NB4 (cell line): ENCODE measurements around the gene HCRTR2.

Source experiments
- MAX ChIP-seq: IDR thresholded peaks from 2 replicates; pipeline ENCODE4 v1.6.1; 2011; ENCODE audit warnings: low read depth, low read length
- MYC ChIP-seq: IDR thresholded peaks from 2 replicates; pipeline ENCODE4 v1.6.1; 2011; ENCODE audit warnings: low read depth, low read length
- POLR2A ChIP-seq: IDR thresholded peaks from 2 replicates; pipeline ENCODE4 v1.6.1; 2011; ENCODE audit warnings: mild to moderate bottlenecking; ENCODE audit not compliant: insufficient read length; ENCODE audit errors: extremely low read depth

DNA sequence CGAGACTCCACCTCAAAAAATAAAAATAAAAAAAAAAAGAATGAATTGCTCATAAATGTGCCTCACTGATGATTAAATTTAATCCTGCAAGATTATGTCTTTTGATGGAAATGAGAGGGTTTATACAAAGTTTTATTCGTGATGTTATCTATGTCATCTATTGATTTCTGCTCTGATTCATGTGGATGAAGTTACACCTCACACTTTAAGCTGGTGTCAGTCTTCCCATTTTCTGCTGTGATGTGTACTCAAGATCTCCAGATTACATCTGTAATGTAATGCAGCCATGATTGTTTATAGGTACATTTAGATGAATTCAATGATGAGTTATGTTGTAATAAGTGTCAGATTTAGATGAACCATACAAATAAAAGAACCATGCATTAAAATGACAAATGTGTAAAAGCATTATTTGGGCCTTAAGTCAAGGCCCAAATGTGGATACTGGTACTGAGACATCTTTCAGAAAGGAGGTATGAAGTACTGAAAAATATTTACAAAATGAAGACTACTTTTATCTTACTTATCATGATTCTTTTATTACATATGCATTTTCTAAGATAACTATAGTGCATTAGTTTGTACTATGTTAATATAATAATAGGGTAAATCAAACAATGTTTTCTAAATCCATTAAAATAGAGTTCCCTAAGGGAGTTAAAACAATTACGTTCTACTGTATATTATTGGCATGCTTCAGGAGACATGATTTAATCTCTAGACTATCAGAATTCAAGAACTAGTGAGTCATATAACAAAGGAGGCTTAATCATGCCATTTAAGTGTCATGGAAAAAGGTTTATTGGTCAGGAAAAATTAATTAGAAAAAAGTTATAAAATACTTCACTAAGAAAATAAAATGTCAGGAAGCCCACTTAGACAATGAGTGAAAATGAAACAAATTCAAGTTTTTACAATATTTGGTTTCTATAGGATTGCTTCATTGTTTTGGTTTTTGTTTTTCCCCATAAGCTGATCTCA is 34.5 kb downstream of the HCRTR2 start:
- TF ChIP-seq MAX, result no peak
- TF ChIP-seq MYC, result no peak
- TF ChIP-seq POLR2A, result no peak
